GM12801 (cell line): Measurements from ENCODE around the gene CSF1.

Experiments
- TF ChIP-seq, protein P1 (sequence below): IDR thresholded peaks from one replicate; pipeline ENCODE4 v1.5.1; 2011; ENCODE audit warnings: control low read depth; ENCODE audit not compliant: insufficient read length; ENCODE audit errors: extremely low read depth

CSF1 gene

DNA sequence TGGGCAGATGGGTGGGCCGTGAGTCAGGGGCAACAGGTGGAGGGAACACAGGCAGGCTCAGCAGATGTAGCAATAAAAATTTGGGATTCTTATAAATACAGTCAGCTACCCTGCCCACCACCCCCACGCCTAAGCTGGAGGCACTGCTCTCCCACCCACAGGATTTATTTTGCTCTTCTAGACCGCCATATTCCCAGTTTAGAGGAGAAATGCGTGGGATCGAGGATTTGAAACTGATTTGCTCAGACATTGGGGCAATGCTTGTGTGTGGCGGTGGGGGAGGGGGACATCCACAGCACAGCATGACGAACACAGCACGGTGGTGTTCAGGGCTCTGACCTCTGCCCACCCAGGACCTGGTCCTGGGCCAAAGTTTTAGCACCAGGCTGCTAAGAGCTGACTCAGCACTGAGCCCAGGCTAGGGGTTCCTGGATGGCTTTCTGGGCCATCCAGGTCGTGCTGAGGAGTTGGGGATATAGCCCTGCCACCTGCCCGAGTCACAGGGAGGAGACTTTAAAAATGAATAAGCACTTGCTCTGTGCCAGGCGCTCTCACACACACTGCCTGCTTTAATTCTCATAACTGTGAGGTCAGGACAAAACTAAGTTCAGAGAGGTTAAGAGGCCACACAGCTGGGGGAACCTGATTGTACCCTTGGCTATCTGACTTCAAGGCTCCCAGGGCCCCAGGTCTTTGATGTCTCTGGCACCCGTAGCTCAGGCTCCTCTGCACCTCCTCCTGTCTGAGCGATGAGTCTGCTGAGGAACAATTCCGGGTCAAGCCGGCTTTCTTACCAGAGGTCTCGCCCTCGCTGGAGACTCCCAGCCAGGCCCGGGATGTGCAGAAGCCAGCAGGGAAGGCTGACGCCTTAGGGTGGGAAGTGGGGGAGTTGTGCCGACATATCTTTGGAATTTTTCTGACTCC, 29.4 kb upstream of the CSF1 start:
- TF ChIP-seq, protein P1, sequence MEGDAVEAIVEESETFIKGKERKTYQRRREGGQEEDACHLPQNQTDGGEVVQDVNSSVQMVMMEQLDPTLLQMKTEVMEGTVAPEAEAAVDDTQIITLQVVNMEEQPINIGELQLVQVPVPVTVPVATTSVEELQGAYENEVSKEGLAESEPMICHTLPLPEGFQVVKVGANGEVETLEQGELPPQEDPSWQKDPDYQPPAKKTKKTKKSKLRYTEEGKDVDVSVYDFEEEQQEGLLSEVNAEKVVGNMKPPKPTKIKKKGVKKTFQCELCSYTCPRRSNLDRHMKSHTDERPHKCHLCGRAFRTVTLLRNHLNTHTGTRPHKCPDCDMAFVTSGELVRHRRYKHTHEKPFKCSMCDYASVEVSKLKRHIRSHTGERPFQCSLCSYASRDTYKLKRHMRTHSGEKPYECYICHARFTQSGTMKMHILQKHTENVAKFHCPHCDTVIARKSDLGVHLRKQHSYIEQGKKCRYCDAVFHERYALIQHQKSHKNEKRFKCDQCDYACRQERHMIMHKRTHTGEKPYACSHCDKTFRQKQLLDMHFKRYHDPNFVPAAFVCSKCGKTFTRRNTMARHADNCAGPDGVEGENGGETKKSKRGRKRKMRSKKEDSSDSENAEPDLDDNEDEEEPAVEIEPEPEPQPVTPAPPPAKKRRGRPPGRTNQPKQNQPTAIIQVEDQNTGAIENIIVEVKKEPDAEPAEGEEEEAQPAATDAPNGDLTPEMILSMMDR, result no peak

DNA sequence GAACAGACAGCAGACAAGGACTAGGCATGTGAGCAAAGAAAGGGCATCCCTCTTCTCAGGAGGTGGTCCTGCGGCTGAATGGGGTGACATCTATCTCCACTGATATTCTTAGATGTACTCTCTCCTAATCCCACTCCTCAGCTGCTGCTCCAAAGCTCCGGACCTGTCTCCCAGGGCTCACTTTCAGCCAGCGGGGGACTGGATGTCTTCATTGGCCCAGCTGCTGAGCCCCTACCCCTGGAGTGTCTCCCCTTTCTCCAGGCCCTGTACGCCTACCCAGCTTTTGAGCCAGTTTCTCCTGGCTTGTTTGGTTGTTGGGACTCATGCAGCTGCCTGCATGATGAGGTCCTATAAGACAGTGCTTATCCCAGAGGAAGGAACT, 28.8 kb upstream of the CSF1 start:
- TF ChIP-seq, protein P1, result no peak

DNA sequence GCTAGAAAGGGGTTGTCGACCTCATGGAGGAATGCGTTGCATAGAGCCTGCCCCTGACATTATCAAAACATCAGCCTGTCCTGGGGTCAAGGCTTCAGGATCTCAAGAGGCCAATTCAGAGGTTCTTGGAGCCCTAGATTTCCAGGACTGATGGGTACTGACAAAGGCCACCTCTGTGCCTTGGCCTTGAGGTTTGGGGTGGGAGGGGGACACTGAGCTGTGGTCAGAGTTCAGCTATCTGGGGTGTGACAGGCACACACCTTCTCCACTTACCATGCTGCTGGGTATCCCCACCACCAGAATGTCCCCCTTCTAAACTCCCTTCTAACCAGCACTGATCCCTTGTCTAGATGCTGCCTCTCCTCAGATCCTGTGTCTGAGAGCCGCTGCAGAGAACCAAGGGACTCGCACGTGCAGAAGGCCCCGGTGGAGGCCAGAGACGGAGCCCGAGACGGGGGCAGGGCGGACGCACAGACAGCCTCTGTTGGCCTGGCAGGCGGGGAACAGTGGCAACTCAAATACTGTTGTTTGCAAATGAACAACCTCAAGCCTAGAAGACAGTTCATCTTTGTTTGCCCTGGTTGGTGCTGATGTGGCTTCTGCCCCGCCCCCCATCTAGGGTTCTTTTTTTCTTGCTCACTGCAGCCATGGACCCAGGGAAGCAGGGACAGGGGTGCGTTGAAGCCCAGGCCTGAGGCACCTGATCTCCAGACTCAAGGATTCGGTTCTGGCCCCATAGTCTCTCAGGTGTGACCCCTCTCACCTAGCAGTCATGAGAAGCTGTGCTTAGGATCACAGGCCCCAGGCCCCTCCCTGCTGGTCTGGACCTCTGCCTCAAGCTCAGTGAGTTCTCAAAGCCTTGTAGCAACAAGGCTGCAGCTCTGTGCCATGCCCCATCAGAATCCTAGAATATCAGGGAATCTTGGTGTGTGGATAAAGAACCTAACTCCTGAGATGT, 28.1 kb upstream of the CSF1 start:
- TF ChIP-seq, protein P1, result no peak

DNA sequence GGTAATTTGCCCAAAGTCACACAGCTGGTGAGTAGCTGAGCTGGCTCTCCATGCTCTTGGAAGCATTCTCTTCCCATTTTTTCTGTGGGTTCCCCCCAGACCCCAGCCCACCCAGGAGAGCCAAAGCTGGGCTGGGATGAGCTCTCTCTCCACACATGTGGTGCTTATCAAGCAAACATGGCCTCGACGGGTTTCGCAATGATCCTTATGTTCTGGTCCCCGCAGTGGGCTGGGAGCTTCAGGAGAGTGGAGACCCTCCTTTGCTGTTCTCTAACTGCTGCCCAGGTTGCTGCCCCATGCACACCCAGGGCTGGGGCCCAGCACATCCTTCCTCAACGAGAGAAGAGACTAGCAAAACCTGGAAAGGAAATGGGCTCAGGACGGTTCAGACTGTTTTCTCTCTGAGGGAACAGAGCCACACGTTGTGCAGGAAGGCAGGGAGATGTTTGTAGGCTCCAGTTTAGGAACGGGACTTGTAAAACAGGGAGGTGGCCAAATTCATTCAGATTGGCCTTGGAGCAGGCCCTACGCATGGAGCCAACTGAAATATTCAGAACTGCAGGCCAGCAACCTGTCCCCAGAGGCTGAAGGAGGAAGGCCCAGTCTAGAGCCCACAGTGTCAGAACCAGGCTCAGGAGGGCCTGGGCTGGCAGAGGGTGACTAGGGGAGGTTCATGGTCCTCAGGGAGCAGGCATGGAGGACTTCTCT, 27.2 kb upstream of the CSF1 start:
- TF ChIP-seq, protein P1, result no peak

DNA sequence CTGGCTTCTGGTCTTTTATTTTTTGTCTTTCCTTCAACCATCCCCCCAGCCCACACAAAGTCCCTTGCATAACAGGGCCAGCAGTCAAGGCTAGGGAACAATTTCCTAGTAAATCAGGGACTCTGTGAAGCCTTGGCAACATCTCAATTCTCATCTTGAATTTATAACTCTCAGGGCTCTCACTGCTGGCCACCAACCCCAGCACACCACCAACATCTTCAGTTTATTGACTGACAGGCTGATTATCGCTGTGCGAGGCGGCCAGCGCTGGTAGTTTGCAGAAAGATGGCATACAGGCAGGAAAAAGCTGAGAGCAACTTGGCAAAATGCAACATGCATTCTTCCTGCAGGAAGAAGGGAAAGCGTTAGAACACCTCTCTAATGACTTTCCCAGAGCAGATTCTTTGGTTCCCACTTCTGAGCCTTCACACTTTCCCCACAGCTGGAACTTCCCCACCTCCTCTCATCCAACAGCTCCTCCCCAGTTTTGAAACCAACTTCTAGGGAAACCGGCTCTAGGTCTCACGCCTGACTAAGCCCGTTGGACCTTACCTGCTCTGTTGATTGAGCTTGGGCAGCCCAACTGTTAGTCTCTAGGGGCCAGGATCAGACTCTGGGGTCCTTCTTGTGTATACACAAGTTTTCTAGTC, 26.3 kb upstream of the CSF1 start:
- TF ChIP-seq, protein P1, result no peak

DNA sequence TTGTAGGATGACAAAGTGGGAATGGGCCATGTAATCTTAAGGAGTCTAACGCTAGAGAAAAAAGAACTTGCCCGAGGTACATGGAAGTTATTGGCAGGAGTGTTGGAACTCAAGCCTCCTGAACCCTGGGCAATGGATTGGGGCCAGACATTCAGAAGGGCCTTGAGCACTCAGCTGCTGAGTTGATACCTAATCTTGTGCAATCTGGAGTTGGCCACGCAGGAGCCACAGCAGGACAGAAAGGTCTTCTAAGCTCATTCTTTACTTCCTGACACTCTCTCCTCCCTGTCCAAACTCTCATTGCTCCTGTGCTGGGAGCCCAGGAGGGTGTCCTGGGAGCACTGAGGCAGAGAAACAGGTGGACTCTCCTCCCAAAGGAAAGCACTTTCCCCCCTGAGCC, 25.1 kb upstream of the CSF1 start:
- TF ChIP-seq, protein P1, result no peak
